ENCODE measurements around the gene ATRN.
A peak's percentile ranks its signal among the peaks of the same experiment; 100 is the strongest.

The ATRN gene

DNA sequence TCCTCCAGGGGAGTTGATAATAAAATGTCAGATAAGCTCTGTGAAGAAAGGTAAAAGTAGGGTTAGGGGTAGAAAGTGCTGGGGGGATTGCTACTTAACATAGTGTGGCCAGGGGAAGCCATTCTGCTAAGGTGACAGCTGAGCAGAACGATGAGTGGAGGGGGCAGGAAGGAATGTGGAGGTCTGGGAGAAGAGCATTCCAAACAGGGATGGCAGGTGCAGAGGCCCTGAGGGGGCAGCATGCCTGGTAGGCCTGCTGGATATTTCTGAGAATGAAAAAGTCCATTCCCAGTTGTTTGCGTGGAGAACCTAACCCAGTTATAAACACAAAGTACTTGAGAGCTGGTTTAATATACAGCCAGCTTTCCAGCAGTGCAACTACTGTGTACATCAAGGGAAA is 183.1 kb downstream of the ATRN start:
- no peak overlapping the region for H3K4me3 ChIP-seq (replicated peaks; ENCODE audit: low read depth, low read length)
- TF ChIP-seq, protein P1, sequence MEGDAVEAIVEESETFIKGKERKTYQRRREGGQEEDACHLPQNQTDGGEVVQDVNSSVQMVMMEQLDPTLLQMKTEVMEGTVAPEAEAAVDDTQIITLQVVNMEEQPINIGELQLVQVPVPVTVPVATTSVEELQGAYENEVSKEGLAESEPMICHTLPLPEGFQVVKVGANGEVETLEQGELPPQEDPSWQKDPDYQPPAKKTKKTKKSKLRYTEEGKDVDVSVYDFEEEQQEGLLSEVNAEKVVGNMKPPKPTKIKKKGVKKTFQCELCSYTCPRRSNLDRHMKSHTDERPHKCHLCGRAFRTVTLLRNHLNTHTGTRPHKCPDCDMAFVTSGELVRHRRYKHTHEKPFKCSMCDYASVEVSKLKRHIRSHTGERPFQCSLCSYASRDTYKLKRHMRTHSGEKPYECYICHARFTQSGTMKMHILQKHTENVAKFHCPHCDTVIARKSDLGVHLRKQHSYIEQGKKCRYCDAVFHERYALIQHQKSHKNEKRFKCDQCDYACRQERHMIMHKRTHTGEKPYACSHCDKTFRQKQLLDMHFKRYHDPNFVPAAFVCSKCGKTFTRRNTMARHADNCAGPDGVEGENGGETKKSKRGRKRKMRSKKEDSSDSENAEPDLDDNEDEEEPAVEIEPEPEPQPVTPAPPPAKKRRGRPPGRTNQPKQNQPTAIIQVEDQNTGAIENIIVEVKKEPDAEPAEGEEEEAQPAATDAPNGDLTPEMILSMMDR (IDR thresholded peaks at IDR 0.05; ENCODE audit: insufficient read depth, low read length, poor library complexity, severe bottlenecking) = no peak
- DNase-seq (ENCODE audit: extremely low read depth, insufficient read length) = no peak
- H3K27me3 ChIP-seq (replicated peaks; ENCODE audit: control insufficient read depth, insufficient read depth, low read length) = no peaks in the 10 kb centered on the region
- no peaks in the 10 kb centered on the region for H3K36me3 ChIP-seq (ENCODE audit: control insufficient read depth, insufficient read depth, low read length)

DNA sequence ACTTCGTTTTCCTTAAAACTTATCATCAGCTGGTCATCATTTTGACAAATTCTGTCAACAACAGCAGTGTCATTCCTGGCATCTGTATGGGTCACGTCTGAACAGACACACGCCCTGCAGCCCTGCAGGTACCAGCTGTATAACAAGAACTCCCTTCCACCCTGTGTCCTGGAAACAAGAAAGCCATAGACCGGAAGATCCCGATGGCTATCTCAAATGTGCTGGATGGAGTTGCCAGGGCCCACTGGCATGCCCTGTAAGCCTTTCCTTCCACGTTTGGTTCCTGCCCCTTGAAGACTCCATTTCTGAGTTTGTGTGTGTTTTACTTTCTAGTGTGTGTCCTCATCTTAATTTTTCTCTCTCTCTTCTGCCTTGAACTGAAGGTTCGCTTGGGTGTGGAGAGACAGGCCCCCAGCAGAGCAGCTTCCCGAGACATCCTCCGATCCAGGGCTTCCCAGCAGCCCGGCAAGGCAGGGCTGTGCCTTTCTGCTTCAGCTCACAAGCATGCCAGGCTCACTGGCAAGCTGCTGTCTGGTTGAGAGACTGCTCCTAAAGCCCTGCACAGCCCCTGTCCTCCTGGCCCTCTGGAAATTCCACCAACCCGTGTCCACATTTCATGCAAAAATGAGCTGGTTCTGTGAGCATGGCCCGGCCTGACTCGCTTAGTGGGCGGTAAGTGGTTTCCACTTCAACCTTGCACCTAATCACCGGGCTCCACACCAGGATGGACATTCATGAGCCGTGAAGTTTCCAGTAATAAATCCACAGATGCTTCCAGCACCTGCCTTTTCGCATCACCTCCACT is 183.7 kb downstream of the ATRN start:
- no peak overlapping the region for H3K4me3 ChIP-seq (replicated peaks; ENCODE audit: low read depth, low read length)
- TF ChIP-seq, protein P1 (IDR thresholded peaks at IDR 0.05; ENCODE audit: insufficient read depth, low read length, poor library complexity, severe bottlenecking) = no peak
- no peaks in the 10 kb centered on the region for H3K36me3 ChIP-seq (ENCODE audit: control insufficient read depth, insufficient read depth, low read length)
- no peak for DNase-seq (ENCODE audit: extremely low read depth, insufficient read length)
- H3K27me3 ChIP-seq (replicated peaks; ENCODE audit: control insufficient read depth, insufficient read depth, low read length) = no peaks in the 10 kb centered on the region

DNA sequence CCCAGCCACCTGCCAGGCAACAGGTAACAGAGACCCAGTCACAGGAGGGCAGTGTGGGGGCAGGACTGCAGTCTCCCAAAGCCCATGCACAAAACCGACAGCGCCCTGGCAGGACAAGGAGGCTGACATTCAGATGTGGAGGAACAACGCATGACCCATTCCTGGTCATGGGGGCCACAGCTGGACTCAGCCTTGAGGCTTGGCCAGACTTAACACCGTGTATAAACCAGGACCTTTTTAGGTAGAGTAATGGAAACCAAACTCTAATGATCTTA is 184.2 kb downstream of the ATRN start:
- TF ChIP-seq, protein P1 (IDR thresholded peaks at IDR 0.05; ENCODE audit: insufficient read depth, low read length, poor library complexity, severe bottlenecking) = no peak
- no peak for DNase-seq (ENCODE audit: extremely low read depth, insufficient read length)
- no peaks in the 10 kb centered on the region for H3K27me3 ChIP-seq (replicated peaks; ENCODE audit: control insufficient read depth, insufficient read depth, low read length)
- H3K36me3 ChIP-seq (ENCODE audit: control insufficient read depth, insufficient read depth, low read length) = no peaks in the 10 kb centered on the region
- H3K4me3 ChIP-seq (replicated peaks; ENCODE audit: low read depth, low read length) = no peak overlapping the region

DNA sequence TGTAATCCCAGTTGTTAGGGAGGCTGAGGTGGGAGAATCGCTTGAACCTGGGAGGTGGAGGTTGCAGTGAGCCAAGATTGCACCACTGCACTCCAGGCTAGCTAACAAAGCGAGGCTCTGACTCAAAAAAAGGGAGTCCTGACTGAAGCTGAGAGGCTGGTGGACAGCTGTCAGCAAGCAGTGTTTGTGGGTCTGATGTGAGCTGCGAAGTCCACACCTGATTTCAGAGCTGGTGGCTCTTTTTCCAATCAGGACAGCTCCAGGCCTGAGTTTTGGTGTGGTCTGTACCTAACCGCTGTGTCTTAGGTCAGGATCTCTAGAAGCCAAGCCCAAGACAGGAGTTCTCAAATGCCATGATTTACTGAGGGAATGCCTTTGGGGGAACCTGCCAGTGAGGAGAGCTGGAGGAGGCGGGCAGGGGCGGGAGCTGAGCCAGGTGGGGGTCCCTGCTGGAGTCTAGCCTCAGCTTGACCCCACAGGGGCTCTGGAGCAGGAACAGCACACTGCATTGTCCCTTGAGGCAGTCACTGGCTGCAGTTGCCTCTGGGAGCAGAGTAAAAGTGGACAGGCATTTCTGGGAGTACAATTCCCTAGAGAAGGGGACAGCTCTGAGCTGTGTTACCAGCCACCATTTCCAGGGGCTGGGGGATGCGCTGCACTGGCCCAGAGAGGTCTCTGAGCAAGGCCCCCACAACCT is 187.3 kb downstream of the ATRN start:
- Histone ChIP-seq H3K4me3 (replicated peaks; ENCODE audit: low read depth, low read length) (no peak overlapping the region), H3K36me3 (ENCODE audit: control insufficient read depth, insufficient read depth, low read length) (no peaks in the 10 kb centered on the region), H3K27me3 (replicated peaks; ENCODE audit: control insufficient read depth, insufficient read depth, low read length) (peaks cover 2% of the 10 kb centered on the region; the same call in 1 of the 2 replicates)
- TF ChIP-seq, protein P1 (IDR thresholded peaks at IDR 0.05; ENCODE audit: insufficient read depth, low read length, poor library complexity, severe bottlenecking) = no peak
- DNase-seq (ENCODE audit: extremely low read depth, insufficient read length) = no peak

DNA sequence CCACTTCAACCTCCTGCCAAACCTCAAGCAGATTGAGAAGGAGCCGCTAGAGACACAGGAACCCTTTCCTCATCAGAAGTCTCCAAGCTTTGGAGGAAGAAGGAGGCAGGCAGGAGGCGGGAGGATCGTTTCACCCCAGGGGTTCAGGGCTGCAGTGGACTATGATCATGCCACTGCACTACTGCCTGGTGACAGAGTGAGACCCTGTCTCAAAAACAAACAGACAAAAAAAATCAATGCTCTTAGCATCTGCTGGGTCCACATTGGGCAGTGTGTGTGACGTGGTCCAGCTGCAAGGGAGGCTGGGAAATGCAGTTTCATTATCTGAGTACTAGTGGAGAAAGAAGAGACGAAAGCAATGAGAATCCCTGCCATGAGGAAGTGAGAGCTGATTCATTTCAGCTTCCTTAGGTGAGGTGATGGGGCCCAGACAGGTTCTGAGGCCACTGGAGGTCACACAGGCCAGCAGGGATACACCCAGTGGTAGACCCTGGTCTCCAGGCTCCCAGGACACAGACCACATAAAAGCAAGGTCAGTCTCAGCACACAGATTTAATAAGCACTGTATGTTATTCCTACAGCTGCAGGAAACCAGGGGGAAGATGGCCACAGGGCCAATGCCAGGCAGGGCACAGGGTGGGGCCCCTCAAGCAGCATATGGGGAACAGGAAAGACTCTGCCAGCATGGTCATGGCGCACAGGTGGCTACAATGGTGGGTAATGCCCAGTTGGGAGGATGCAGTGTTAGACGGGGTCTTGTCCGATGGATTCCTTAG is 188.1 kb downstream of the ATRN start:
- H3K36me3 ChIP-seq (ENCODE audit: control insufficient read depth, insufficient read depth, low read length) = no peaks in the 10 kb centered on the region
- peak; percentile 61 for DNase-seq (ENCODE audit: extremely low read depth, insufficient read length)
- peaks cover 2% of the 10 kb centered on the region; the same call in 1 of the 2 replicates for H3K27me3 ChIP-seq (replicated peaks; ENCODE audit: control insufficient read depth, insufficient read depth, low read length)
- H3K4me3 ChIP-seq (replicated peaks; ENCODE audit: low read depth, low read length) = no peak overlapping the region
- TF ChIP-seq, protein P1 (IDR thresholded peaks at IDR 0.05; ENCODE audit: insufficient read depth, low read length, poor library complexity, severe bottlenecking) = no peak
